Esophagus squamous epithelium (tissue), 4 donors: ENCODE results near the gene CTNNBIP1.

Experiments used
- POLR2A ChIP-seq, 4 donors: fragments of 450-650 bp; IDR thresholded peaks; one replicate each; pipeline ENCODE4 v1.6.1; 2017; ENCODE audit warnings: antibody characterized with exemption in 4 of 4, mild to moderate bottlenecking in 4 of 4, moderate library complexity in 3 of 4
- TF ChIP-seq, protein P1 (sequence below), 6 experiments: fragments of 450-650 bp in 4 of 6; fragments of 200-600 bp in 2 of 6; sonication (generic) in 2 of 6; IDR thresholded peaks; one replicate each; pipeline ENCODE4 v1.5.1; 2016 to 2019; ENCODE audit warnings: antibody characterized with exemption in 6 of 6, mild to moderate bottlenecking in 4 of 6, moderate library complexity in 4 of 6

- TF ChIP-seq, protein P1, sequence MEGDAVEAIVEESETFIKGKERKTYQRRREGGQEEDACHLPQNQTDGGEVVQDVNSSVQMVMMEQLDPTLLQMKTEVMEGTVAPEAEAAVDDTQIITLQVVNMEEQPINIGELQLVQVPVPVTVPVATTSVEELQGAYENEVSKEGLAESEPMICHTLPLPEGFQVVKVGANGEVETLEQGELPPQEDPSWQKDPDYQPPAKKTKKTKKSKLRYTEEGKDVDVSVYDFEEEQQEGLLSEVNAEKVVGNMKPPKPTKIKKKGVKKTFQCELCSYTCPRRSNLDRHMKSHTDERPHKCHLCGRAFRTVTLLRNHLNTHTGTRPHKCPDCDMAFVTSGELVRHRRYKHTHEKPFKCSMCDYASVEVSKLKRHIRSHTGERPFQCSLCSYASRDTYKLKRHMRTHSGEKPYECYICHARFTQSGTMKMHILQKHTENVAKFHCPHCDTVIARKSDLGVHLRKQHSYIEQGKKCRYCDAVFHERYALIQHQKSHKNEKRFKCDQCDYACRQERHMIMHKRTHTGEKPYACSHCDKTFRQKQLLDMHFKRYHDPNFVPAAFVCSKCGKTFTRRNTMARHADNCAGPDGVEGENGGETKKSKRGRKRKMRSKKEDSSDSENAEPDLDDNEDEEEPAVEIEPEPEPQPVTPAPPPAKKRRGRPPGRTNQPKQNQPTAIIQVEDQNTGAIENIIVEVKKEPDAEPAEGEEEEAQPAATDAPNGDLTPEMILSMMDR (IDR thresholded peaks at IDR 0.05) = peak; percentile 92 to 99 (median 98)
- TF ChIP-seq POLR2A (IDR thresholded peaks at IDR 0.05) = no peak
Measured at GRCh38 chr1:9867408-9868243, 42.4 kb downstream of the CTNNBIP1 start.
